DND-41 (cell line): Measurements from ENCODE around the gene SMLR1.

Experiments
- ATAC-seq: fragments of 200-7000 bp; cut with Tn5 transposase; 3 replicates; pipeline ENCODE4 v1.9.1; 2021; ENCODE audit warnings: low read depth; ENCODE audit not compliant: insufficient read depth
- DNase-seq: peaks from one replicate; pipeline ENCODE4 v3.0.0-alpha.2; 2020
- H2AFZ ChIP-seq: 2 replicates; pipeline ENCODE4 v1.6.0; 2012; ENCODE audit warnings: low read depth, low read length
- H3K27ac ChIP-seq: 2 replicates; pipeline ENCODE4 v1.5.1; 2012; ENCODE audit warnings: low read length, inconsistent platforms
- H3K27me3 ChIP-seq: fragments of 200-600 bp; sonication (generic); 2 replicates; pipeline ENCODE4 v1.6.0; 2012; ENCODE audit warnings: low read length, mild to moderate bottlenecking, inconsistent platforms; ENCODE audit not compliant: insufficient read depth, poor library complexity
- H3K36me3 ChIP-seq: 2 replicates; pipeline ENCODE4 v1.5.1; 2012; ENCODE audit warnings: low read length, inconsistent platforms; ENCODE audit not compliant: insufficient read depth
- H3K4me1 ChIP-seq: 2 replicates; pipeline ENCODE4 v1.5.1; 2012; ENCODE audit warnings: mild to moderate bottlenecking, low read length; ENCODE audit not compliant: insufficient read depth
- H3K4me2 ChIP-seq: 2 replicates; pipeline ENCODE4 v1.6.0; 2012; ENCODE audit warnings: mild to moderate bottlenecking, moderate library complexity, low read length, inconsistent platforms; ENCODE audit not compliant: insufficient read depth
- H3K4me3 ChIP-seq, 2 experiments: fragments of 200-600 bp in 1 of 2; shearing (Covaris generic) in 1 of 2; 2 replicates each; pipeline ENCODE4 v1.5.1; 2012 to 2016; ENCODE audit warnings: inconsistent platforms in 2 of 2, low read length in 2 of 2, mild to moderate bottlenecking in 2 of 2, low read depth in 1 of 2, moderate library complexity in 1 of 2
- H3K79me2 ChIP-seq: 2 replicates; pipeline ENCODE4 v1.6.0; 2012; ENCODE audit warnings: low read length, inconsistent platforms; ENCODE audit not compliant: insufficient read depth
- H3K9ac ChIP-seq: 2 replicates; pipeline ENCODE4 v1.6.0; 2012; ENCODE audit warnings: low read depth, mild to moderate bottlenecking, inconsistent platforms, low read length, moderate library complexity
- H3K9me3 ChIP-seq: 2 replicates; pipeline ENCODE4 v1.5.1; 2012; ENCODE audit warnings: low read length, moderate library complexity, mild to moderate bottlenecking, inconsistent platforms; ENCODE audit not compliant: insufficient read depth, severe bottlenecking
- H4K20me1 ChIP-seq: 2 replicates; pipeline ENCODE4 v1.6.0; 2012; ENCODE audit warnings: low read length; ENCODE audit not compliant: insufficient read depth
- EZH2 ChIP-seq: IDR thresholded peaks from 3 replicates; pipeline ENCODE4 v1.6.1; 2012; ENCODE audit warnings: borderline replicate concordance, low read depth, mild to moderate bottlenecking, moderate library complexity, low read length, inconsistent platforms; ENCODE audit not compliant: severe bottlenecking
- TF ChIP-seq, protein P1 (sequence below): IDR thresholded peaks from 2 replicates; pipeline ENCODE4 v1.5.1; 2012; ENCODE audit warnings: borderline replicate concordance, low read length, moderate library complexity, mild to moderate bottlenecking; ENCODE audit not compliant: poor library complexity, severe bottlenecking; ENCODE audit errors: extremely low read depth

Gene SMLR1

DNA sequence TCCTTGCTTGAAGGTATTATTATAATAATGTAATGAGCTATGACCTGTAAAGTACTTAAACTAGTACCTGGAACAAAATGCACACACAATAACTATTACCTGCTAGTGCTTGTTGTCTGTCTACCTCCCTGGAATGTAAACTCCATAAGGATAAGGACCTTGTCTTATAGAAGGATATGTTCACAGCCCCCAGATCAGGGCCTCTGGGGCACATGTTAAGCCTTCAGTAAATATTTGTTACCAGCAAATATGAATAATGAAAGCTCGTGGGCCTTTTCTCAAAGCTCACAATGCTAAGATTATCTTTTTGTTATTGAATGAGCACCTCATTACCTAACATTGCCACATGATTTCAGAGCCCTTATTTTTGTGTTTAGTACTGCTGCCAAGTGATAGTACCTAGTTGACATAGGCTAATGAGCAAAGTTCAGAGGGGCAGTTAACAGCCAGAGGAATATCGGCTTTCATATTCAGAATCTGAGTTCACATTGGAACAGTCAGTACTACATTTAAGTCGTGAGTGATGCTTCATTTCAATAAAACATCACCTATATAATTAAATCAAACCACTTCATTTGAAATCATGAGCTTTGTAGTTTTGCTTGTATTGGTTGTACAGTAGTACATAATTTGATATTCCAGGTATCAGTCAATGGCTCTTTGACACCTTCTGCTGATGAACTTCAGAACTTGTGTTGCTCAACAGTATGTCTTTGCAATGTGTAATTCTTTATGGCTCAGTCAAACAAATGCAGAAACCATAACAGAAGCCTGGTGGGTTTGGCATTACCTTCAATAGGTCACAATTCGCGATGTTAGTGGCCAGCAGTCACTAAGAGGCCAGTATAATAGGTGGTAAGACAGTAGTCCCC, 11.8 kb upstream of the SMLR1 start:
- no peak overlapping the region for H3K4me2 ChIP-seq
- no peak overlapping the region for H3K9ac ChIP-seq
- no peaks in the 10 kb centered on the region for H4K20me1 ChIP-seq
- H3K27ac ChIP-seq = no peak overlapping the region
- H3K27me3 ChIP-seq = no peaks in the 10 kb centered on the region
- no peak for TF ChIP-seq EZH2
- TF ChIP-seq, protein P1, sequence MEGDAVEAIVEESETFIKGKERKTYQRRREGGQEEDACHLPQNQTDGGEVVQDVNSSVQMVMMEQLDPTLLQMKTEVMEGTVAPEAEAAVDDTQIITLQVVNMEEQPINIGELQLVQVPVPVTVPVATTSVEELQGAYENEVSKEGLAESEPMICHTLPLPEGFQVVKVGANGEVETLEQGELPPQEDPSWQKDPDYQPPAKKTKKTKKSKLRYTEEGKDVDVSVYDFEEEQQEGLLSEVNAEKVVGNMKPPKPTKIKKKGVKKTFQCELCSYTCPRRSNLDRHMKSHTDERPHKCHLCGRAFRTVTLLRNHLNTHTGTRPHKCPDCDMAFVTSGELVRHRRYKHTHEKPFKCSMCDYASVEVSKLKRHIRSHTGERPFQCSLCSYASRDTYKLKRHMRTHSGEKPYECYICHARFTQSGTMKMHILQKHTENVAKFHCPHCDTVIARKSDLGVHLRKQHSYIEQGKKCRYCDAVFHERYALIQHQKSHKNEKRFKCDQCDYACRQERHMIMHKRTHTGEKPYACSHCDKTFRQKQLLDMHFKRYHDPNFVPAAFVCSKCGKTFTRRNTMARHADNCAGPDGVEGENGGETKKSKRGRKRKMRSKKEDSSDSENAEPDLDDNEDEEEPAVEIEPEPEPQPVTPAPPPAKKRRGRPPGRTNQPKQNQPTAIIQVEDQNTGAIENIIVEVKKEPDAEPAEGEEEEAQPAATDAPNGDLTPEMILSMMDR = no peak
- H3K36me3 ChIP-seq = no peaks in the 10 kb centered on the region
- H3K4me1 ChIP-seq = no peaks in the 10 kb centered on the region
- H2AFZ ChIP-seq = no peak overlapping the region
- H3K4me3 ChIP-seq = no peak overlapping the region
- no peaks in the 10 kb centered on the region for H3K9me3 ChIP-seq
- no peak for ATAC-seq
- H3K79me2 ChIP-seq = no peaks in the 10 kb centered on the region
- DNase-seq = no peak

DNA sequence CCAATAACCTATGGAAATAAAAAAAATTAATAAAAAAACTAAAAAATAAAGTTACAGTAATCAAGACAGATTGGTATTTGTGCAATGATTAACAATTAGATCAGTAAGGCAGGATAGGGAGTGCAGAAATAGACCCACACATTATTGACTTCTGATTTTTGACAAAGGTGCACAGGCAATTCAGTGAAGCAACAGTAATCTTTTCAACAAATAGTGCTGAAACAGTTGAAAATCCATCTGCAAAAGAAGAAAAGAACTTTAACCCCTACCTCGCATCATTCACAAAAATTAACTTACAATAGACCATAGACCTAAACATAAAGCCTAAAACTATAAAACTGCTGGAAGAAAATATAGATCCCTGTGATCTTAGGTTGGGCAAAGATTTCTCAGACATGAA, 4.5 kb upstream of the SMLR1 start:
- no peaks in the 10 kb centered on the region for H3K36me3 ChIP-seq
- H3K27me3 ChIP-seq = no peaks in the 10 kb centered on the region
- no peaks in the 10 kb centered on the region for H3K4me1 ChIP-seq
- no peak overlapping the region for H3K4me3 ChIP-seq
- no peaks in the 10 kb centered on the region for H3K9me3 ChIP-seq
- H3K9ac ChIP-seq = no peak overlapping the region
- TF ChIP-seq, protein P1 = no peak
- TF ChIP-seq EZH2 = no peak
- ATAC-seq (no peak), DNase-seq (no peak)
- H2AFZ ChIP-seq = no peak overlapping the region
- no peaks in the 10 kb centered on the region for H4K20me1 ChIP-seq
- H3K4me2 ChIP-seq = no peak overlapping the region
- H3K79me2 ChIP-seq = no peaks in the 10 kb centered on the region
- H3K27ac ChIP-seq = no peak overlapping the region

DNA sequence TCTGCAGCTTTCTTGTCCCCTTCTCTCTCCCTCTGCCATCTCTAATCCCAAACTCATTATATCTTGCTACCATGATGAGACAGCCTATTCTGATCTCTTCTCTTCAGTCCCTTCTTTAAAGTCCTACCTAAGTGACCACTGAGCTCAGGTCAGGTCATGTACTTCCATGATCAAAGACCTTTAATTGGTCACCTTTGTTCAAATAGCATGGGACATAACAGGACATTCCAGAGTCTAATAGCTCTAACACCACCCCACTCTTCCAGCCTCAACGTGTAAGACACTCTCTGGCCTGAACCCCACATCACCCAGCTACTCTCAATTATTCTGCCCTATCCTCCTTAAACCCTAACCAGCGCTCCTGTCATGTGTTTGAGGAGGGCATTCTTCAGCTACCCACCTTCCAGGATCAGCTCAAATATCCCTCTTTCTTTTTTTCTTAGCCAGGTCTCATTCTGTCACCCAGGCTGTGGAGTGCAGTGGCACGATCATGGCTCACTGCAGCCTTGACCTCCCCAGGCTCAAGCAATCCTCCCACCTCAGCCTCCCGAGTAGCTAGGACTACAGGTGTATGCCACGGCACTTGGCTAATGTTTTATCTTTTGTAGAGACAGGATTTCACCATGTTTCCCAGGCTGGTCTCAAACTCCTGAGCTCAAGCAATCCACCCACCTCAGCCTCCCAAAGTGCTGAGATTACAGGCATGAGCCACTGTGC, 2.1 kb upstream of the SMLR1 start:
- ATAC-seq = no peak
- no peak overlapping the region for H3K27ac ChIP-seq

More for the DNA sequence above, 2.1 kb upstream of the SMLR1 start:
- no peak overlapping the region for H3K4me2 ChIP-seq
- no peak overlapping the region for H3K9ac ChIP-seq
- no peaks in the 10 kb centered on the region for H3K36me3 ChIP-seq
- H4K20me1 ChIP-seq = no peaks in the 10 kb centered on the region
- TF ChIP-seq, protein P1 = no peak
- TF ChIP-seq EZH2 = no peak
- no peaks in the 10 kb centered on the region for H3K4me1 ChIP-seq
- H3K9me3 ChIP-seq = no peaks in the 10 kb centered on the region
- no peak for DNase-seq
- no peaks in the 10 kb centered on the region for H3K79me2 ChIP-seq
- no peak overlapping the region; the same call in 1 of the 2 replicates for H2AFZ ChIP-seq
- no peaks in the 10 kb centered on the region for H3K27me3 ChIP-seq
- H3K4me3 ChIP-seq = no peak overlapping the region
